Right cardiac atrium (tissue), 5 donors: Measurements from ENCODE around the gene GOLM1. TPM values are rescaled to one million over a fixed set of nuclear protein-coding genes. Genes with fewer than 3 reads are reported as not detected.

ENCODE experiments used
- polyA plus RNA-seq: library from polyadenylated mRNA; stranded (reverse); fragments of 200-250 nt; gene quantifications from one replicate; pipeline ENCODE4 v1.2.3, GENCODE V29; 2013
- total RNA-seq, 4 donors: library from RNA; stranded (reverse); fragmentation: NEBNext Ultra II Directional; extraction: Animal tissue kit (Norgen Biotek cat#: 25700); gene quantifications; one replicate each; pipeline ENCODE4 v1.2.1, GENCODE V29; 2021
- donor health status: healthy with polysubstance abuse.
- donor health status: DM: no; HTN: yes; CAD: no.
- donor health status: DM: no; HTN: no; CAD: no.
- donor health status: DM: no; HTN: yes; CAD: no; lungs with severe emphysema.
- donor health status: DM: yes; HTN: yes; CAD: no.

GOLM1 gene
- total and polyA plus RNA-seq, 5 donors: 3.8 to 12.9 (median 6.1) TPM

Other genes starting within 250 kb of the GOLM1 start
- 10 to 100 TPM; 16.5 to 17.7 (median 17.3) TPM for gene NAA35, start 158.4 kb downstream of the GOLM1 start, total RNA-seq
- gene NAA35, start 158.4 kb downstream of the GOLM1 start, polyA plus RNA-seq: 7.9 TPM
- under 1 TPM in 3 of 4 donors, not detected in 1; 0.26 to 0.53 (median 0.35) TPM for gene C9orf153, start 160.1 kb upstream of the GOLM1 start, total RNA-seq
- gene C9orf153, start 160.1 kb upstream of the GOLM1 start, polyA plus RNA-seq: 0.18 TPM
- 10 to 100 TPM; 60.1 to 67.1 (median 62.2) TPM for gene ISCA1, start 183.0 kb upstream of the GOLM1 start, total RNA-seq
- 80.8 TPM for gene ISCA1, start 183.0 kb upstream of the GOLM1 start, polyA plus RNA-seq